Fibroblast of skin of left quadriceps (primary cell): ENCODE results near the gene MEN1.
"Not testable (repeated sequence)": the region's sequence is repeated elsewhere in the genome, so short reads cannot be mapped to it uniquely, and the experiment has no call there.

Experiments
- DNase-seq, 2 experiments: peaks; one replicate each; pipeline ENCODE4 v3.0.0-alpha.2; 2013; ENCODE audit warnings: low read depth in 2 of 2

The MEN1 gene

DNA sequence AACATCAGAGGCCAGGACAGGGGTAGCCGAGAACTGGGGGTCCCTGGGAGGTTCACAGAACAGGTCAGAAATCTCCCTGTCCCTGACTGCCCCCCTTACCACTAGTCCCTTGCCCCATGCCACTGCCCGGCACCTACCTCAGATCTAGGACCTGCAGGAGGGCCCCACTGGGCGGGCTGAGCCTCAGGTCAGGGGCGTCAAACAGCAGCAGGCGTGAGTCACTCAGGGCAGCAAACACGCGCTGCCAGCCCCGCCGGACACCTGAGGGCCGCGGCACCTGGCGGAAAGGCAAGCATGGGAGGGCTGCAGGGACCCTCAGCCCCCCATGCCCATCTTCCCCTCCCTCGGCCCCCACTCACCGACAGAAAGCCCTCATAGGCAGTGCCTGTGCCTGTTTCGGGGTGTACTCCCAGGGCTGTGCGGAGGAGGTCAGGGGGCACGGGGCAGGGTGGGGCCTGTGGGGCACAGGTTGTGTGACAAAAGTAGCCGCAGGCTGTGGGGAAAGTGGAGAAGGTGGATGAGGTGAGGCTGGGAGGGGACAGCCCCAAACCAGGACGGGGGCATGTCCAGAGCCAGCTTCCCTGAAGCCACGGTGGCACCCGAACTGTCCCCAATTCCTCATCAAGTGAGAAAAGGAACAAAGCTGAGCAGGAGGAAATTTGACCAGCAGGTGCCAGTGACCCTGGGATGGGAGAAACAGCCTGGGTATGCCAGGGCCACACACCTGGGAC, 22.3 kb upstream of the MEN1 start:
- no peak for DNase-seq

DNA sequence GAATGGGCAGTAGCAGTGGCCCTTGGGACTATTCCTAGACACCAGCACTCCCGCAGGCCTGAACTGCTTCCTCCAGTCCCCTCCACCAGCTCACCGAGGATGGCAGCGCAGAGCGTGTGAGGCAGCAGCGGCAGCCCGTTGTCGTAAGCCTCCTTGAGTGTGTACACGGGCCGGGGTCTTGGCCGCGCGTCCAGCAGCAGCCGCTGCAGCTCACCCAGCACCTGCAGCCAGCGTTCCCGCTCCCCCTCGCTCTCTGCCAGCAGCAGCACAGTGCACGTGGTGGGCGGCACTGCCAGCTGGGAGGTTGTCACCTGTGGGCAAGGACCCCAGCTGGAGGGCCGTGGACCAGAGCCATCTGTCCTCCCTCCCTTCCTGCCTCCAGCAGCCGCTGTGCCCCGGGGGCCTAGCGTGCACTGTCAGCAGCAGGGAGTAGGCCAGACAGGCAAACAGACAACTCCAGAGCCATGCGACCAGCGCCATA, 21.1 kb upstream of the MEN1 start:
- DNase-seq = no peak

DNA sequence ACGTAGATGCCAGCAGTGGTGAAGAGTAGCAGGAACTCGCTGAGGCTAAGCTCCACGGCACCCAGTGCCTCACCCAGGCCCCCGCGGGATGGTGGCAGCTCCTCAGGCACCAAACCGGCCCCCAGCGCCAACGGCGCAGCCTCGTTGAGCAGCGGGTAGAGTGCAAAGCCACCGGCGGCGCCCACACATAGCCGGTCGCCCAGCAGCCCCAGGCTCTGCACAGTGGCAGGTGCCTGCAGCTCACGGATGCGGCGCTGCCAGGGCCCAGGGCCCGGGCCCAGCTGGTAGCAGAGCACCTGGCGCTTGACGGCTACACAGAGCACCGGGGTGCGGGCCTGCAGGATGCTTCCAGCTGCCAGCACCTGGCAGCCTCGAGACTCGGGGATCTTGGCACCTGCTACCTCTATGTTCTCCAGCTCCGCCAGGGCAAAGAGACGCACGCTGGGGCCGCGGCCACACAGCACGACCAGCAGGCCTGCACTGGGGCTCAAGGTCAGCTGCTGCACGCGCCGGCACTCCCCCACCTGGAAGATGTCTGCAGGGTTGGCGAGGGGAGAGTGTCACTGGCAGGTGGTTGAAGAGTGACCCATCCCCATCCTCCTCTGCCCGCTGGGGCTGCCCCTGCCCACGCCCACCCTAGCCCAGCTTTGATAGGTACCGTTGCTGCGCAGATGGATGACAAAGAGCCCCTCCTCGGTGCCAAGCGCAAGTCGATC, 19.3 kb upstream of the MEN1 start:
- no peak for DNase-seq

DNA sequence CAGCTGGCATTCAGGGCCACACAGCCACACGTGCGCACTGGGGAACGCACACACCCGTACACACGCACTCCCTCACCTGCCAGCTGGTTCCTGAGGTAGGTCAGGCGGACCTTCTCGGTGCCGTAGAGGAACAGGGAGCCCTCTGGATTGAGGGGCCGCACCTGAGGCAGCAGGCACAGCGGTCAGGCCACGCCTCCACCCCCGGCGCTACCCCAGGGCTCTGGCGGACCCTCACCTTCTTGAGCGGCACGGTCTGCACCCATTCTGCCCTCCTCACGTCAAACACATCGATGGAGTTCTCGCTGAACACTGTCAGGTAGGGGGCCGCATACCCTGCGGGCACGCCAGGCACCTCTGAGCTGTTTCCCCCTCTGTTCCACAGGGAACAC, 17.1 kb upstream of the MEN1 start:
- no peak for DNase-seq

DNA sequence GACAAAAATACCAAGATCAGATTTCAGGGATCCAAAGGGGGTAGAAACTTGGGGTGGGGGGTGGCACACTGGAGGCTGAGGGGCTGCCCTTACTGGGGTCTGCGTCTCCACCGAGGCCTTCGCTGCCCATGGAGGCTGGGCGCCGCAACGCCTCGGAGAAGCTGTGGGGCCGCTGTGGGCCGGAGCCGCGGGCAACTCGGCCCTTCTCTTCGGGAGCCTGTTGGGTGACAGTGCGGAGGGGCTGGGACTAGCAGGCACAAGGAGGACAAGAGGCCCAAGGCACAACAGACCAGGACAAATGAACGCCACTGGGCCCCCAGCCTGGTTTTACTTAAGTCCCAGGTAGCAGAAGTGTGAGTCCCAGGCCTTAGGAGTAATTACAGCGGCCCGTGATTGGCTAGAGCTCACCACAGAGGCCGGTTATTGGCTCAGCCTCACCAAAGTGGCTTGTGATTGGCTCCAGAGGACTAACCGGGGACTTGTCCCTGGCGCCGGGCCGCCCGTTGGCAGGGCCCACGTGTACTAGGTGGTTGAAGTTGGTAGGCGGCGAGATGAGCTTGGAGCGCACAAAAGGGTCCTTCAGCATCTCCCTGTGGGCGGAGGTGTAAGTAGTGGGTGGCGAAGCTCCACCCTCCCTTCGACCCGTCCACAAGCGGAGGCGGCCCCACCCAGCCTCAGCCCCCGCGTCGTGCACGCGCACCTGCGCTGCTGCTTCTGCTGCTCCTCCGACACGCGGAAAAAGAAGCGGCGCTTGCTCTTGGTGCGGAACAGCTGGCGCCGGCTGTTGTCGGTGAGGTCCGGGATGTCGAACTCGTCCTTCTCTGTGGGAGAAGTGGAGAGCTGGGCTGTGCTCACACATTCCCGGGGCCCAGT, 16.5 kb upstream of the MEN1 start:
- no peak for DNase-seq

DNA sequence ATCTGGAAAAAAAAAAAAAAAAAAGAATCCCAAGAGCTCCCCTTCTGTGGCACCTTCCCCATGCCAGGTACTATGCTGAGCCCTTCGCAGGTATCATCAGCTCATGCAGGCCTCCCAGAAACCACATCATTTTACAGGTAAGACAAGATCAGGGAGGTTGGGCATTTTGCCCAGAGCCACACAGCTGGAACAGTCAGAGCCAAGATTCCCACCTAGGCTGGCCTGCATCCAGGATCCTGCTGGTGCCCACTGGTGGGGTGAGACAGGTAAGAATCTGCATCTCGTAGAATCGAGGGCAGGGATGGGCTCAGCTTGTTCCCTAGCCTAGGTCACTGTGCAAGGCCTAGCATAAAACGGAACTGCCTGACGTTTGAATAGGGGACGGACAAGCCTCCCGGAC, 15.7 kb upstream of the MEN1 start:
- no peak for DNase-seq

DNA sequence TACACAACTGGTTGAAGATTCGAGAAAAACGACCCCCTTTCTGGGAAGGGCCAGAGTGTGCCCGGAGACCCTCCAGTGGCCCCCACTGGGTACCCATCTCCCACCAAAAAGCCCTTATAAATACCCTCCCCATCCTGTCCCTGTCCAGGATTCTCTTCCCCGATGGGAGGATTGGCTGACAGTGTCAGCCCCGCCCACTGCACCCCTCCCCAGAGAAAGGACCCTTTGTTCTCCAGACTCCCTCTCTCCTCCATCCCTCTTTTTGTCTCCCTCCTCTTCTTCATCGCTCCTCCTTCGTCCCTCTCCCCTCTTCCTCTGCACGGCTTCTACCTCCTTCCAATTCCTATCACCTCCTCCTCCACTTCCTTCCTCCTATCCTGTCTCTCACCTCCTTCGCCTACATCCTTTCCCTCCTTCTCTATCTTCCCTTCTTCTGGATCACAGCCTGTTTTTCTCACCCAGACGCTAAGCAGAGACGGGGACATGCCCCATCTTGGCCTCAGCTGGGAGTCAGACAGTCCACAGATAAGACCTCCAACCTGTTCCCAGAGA, 13.3 kb upstream of the MEN1 start:
- no peak for DNase-seq

DNA sequence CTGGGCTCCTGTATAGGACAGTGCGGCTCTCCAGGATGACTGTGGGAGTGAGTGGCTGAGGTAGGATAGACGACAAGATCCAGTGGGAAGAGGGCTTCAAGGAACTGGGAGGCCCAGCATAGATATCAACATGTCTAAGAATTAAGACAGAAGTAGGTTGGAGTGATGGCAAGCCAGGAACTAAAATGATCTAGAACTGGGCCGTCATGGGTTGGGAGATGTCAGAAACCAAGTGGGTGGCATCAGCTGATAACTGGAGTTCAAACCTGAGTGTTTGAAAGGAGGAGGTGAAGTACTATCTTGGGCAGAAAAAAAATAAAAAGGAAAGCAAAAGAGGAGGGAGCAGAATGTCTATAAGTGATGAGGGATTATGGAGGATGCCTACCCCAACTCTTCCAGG, 7.1 kb upstream of the MEN1 start:
- no peak for DNase-seq

DNA sequence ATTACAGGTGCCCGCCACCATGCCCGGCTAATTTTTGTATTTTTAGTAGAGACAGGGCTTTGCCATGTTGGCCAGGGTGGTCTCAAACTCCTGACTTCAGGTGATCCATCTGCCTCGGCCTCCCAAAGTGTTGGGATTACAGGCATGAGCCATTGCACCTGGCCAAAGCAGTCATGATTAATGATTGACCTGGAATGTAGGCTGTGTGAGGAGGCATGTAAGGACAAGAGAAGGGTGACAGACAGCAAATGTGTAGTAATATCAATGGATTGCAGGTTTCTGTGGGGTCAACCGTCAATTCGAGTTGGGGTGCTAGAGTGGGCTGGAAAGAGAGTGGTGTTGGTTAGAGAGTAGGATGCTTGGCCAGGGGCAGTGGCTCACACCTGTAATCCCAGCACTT, 5.1 kb upstream of the MEN1 start:
- not testable (repeated sequence) for DNase-seq

DNA sequence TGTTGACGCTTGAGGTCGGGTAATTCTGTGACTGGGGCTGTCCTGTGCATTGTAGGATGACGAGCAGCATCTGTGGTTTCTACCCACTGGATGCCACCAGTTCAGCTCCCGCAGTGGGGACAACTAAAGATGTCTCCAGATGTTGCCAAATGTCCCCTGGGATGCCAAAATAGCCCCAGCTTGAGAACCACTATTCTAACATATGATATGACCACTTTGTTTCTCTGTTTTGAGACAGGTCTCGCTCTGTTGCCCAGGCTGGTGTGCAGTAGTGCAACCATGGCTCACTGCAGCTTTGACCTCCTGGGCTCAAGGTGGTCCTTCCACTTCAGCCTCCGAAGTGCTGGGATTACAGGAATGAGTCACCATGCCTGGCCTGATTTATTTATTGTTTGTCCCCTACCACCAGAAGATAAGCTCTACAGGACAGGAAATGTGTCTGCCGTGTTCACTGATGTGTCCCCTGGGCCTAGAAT, 4.4 kb upstream of the MEN1 start:
- DNase-seq = no peak

DNA sequence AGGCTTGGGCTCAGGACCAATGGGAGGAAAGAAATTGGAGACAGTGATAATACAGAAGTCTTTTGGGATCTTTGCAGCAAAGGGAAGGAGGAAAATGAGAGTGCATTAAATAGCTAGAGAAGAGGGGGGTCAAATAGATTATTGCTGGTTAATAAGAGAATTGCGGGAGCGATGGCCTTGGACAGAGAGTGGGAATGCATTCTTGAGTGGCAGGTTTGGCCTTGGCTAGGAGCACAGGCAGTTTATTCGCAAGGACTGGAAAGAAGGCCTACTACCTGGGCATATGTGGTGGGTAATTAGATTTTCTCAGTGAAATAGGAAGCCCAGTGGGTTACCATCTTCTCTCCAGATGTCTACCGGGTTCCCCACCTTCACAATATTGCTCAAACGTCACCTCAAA, 3.5 kb upstream of the MEN1 start:
- DNase-seq = no peak

DNA sequence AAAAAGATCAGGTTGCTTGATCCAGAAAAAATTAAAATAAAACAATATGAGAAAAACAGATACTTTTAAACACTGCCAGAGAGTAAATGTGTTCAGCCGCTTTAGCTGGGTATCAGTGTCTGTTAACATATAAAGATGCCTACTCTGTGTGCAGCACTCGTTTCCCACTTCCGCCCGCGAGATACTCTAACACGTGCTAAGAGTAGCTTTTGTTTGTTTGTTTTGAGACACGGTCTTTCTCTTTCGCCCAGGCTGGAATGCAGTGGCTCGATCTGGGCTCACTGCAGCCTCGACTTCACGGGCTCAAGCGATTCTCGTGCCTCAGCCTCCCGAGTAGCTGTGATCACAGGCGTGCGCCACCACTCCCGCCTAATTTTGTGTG, 531 bp upstream of the MEN1 start:
- DNase-seq = no peak

DNA sequence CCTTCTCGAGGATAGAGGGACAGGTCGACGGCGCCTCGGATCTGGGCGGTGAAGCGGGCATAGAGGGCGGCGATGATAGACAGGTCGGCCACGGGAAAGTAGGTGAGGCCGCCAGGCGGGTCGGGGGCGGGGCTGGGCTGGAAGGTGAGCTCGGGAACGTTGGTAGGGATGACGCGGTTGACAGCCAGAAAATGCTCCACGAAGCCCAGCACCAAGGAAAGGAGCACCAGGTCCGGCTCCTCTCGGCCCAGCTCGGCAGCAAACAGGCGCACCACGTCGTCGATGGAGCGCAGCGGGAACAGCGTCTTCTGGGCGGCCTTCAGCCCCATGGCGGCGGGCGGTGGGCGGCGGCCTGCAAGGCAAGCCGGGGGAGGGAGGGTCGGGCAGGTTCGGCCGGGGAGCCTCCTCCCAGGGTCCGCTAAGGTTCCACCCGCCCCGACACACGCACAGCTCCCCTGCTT, 540 bp downstream of the MEN1 start:
- DNase-seq = no peak

DNA sequence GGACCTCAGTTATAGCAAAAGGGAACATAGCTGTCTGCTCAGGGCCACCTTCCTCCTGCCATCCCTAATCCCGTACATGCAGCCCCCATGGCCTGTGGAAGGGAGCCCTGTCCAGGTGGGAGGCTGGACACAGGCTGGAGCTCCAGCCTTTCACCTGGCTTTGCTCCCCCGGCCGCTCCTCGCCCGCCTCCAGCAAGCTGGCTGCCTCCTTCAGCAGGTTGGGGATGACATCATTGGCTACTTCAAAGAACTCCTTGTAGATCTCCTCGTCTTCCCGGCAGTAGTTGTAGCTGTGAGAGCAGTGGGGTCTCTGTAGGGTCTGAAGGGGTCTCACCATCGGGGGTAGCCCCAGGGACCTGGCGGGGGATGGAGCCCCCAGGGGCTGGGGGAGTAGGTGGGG, 4.9 kb downstream of the MEN1 start:
- DNase-seq = no peak

DNA sequence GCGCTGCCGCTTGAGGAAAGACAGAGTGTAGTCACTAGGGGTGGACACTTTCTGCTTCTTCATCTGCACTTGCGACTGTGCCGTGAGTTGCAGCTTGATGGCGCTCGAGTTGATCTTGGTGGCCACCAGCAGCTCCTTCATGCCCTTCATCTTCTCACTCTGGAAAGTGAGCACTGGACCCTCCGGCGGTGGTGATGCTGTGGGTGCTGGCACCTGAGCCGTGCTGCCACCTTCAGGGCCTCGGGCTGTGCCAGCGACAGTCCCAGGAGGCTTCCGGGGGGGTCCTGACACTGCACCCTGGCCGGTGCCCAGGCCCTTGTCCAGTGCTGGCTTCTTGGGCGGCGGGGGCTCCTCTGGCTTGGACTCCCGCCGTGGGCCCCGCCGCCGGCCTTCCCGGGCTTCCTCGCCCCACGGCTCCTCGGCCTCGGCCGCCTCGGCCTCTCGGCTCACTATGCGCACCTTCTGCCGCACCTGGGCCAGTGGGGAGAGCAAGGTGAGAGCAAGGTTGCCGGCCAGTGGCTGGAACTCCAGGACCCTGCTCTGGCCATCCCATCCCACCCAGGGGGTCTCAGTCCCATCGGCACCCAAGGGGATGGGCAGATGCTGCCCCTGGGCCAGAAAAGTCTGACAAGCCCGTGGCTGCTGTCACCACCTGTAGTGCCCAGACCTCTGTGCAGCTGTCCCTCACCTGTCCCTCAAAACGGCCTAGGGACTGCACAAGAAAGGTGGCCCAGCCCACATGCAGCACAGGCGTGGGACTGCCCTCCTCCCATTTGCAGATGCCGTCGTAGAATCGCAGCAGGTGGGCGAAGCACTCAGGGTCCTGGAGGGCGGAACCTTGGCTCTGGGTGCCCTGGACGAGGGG, 5.8 kb downstream of the MEN1 start:
- no peak for DNase-seq

DNA sequence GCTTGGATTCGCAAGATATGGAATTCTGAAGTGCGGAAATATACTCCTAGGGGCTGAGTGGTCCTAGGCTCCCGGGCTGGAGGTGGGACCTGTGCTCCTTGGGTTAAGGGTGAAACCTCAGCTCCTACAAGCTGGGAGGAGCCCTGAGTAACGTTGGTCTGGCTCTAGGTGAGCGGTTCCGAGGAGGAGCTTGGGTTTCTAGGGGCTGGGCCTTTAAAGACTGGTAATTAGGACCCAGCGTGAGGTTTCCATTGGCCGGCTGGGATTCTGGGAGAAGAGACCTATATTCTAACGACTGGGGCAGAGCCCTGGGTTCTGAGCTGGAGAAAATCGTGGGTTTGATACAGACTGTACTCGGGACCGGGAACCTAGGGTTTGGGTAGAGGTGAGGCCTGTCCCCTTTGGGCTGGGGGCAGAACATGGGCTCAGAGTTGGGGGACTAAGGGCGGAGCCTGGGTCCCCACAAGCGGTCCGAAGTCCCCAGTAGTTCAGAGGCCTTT, 6.5 kb downstream of the MEN1 start:
- no peak for DNase-seq

DNA sequence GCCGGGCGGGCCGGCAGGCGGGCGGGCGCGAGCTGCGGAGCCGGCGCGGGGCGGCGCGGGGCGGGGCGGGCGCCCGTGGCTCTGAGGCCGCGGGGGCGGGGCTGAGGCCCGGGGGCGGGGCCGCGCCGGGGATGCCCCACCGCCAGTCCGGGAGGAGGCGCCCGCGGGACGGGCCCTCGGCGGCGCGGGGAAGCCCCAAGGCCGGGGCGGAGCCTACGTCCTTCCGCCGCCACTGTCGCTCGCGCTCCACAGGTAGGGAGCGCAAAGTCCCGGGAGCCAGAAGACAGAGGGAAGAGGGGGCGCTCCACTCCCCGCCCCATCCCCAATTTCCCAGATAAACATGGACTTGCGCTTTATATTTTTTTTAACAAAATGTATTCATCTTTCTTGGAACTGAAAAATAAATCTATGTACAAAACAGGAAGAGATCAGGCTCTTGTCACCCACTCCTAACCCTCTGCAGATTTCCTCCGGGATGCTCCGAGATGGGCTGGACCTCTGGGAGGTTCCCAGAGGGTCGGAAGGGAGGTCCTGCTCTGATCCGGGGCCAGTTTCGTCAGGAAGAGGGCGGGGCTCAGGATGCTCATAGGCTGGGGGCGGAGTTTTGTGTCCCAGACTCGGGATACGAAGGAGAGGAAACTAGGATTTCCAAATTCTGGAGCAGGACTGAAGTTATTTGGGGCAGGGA, 7.0 kb downstream of the MEN1 start, which contains the start of gene MAP4K2:
TSS of gene MAP4K2 (minus strand) at position 57 of the 688 bp plus-strand sequence. CDS start 65 bp downstream, outside the sequence.
- peak; percentile 60 to 63 for DNase-seq

DNA sequence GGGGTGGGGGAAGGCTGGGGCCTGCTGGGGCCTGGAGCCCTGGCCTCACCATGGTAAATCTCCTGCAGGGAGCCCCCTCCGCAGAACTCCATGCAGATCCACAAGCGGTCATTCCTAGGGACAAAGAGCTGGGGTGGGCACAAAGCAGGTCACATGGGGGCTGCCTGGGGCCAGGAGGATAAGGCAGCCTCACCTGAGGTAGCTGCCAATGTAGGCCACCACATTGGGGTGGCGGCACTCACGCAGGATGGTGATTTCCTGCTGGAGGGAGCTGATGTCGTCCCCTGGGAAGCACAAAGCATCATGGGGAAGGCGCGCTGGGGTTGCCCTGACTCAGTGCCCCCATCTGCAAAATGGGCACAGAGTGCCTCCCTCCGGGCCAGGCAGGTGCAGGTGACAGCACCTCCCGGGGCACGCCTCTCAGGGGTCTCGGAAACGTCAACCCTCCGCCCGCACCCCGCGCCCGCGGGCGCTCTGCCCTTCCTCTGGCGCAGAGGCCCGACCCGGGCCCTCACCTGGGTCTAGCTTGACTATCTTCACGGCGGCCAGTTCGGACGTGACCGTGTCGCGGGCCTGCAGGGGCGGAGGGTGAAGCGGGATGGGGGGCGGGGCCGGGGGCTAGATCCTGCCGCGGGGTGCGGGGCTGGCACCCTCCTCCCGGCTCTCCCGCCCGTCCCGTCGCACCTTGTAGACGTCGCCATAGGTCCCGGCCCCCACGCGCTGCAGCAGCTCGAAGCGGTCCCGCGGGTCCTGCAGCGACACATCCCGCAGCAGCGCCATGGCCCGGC, 7.8 kb downstream of the MEN1 start:
- DNase-seq = no peak
